ENCODE measurements around the gene NVL. TPM values are rescaled to one million over a fixed set of nuclear protein-coding genes. Genes with fewer than 3 reads are reported as not detected.

The NVL gene
- total RNA-seq, 2 donors from 2014 or later = 16.4 to 31.0 TPM

- DNase-seq (ENCODE audit: low spot score in 2 of 2) = peak in 1 of 2 donors; percentile 48
- no peak for ATAC-seq
- peak overlapping the region in 1 of 2 donors; percentile 46 for H3K27ac Mint-ChIP-seq
- H3K9me3 Mint-ChIP-seq = no peaks in the 10 kb centered on the region
- H3K36me3 Mint-ChIP-seq = no peaks in the 10 kb centered on the region
These were observed 128.6 kb downstream of the NVL start for GRCh38 chr1:224201383-224201782.

- Mint-ChIP-seq H3K36me3 (no peaks in the 10 kb centered on the region), H3K27ac (no peak overlapping the region), H3K9me3 (no peaks in the 10 kb centered on the region)
- ATAC-seq (no peak), DNase-seq (ENCODE audit: low spot score in 2 of 2) (no peak)
These were observed 130.3 kb downstream of the NVL start for GRCh38 chr1:224199679-224200078.

GRCh38 chr1:224198572-224198971, 131.4 kb downstream of the NVL start:
- peaks cover 6% of the 10 kb centered on the region in 2 donors for H3K36me3 Mint-ChIP-seq
- H3K9me3 Mint-ChIP-seq = no peaks in the 10 kb centered on the region
- H3K27ac Mint-ChIP-seq = no peak overlapping the region
- DNase-seq (ENCODE audit: low spot score in 2 of 2) (no peak), ATAC-seq (no peak)

GRCh38 chr1:224196813-224197600, 133.0 kb downstream of the NVL start:
- Mint-ChIP-seq H3K27ac (no peak overlapping the region), H3K36me3 (peaks cover 6 to 12% of the 10 kb centered on the region in 2 donors), H3K9me3 (no peaks in the 10 kb centered on the region)
- DNase-seq (ENCODE audit: low spot score in 2 of 2) (no peak), ATAC-seq (no peak)

GRCh38 chr1:224193319-224193966, 136.5 kb downstream of the NVL start:
- ATAC-seq (peak in 1 of 2 donors; percentile 43), DNase-seq (ENCODE audit: low spot score in 2 of 2) (no peak)
- Mint-ChIP-seq H3K36me3 (peaks cover 6 to 19% of the 10 kb centered on the region in 2 donors), H3K27ac (peak overlapping the region in 1 of 2 donors; percentile 48), H3K9me3 (no peaks in the 10 kb centered on the region)

GRCh38 chr1:224192082-224192788, 137.7 kb downstream of the NVL start:
- DNase-seq (ENCODE audit: low spot score in 2 of 2) = no peak
- H3K9me3 Mint-ChIP-seq = no peaks in the 10 kb centered on the region

GRCh38 chr1:224189561-224189960, 140.4 kb downstream of the NVL start:
- Mint-ChIP-seq H3K27ac (no peak overlapping the region), H3K9me3 (no peaks in the 10 kb centered on the region), H3K36me3 (peaks cover 12 to 36% of the 10 kb centered on the region in 2 donors)
- ATAC-seq (no peak), DNase-seq (ENCODE audit: low spot score in 2 of 2) (no peak)

More at GRCh38 chr1:224192082-224192788, 137.7 kb downstream of the NVL start:
- peak overlapping the region; percentile 54 to 93 for H3K27ac Mint-ChIP-seq
- peak; percentile 63 to 78 for ATAC-seq
- H3K36me3 Mint-ChIP-seq = peaks cover 6 to 19% of the 10 kb centered on the region in 2 donors

- H3K9me3 Mint-ChIP-seq = no peaks in the 10 kb centered on the region
- H3K36me3 Mint-ChIP-seq = peaks cover 16 to 34% of the 10 kb centered on the region in 2 donors
- H3K27ac Mint-ChIP-seq = peak overlapping the region in 1 of 2 donors; percentile 12
- peak; percentile 53 to 68 for ATAC-seq
- DNase-seq (ENCODE audit: low spot score in 2 of 2) = no peak
These were observed 141.7 kb downstream of the NVL start for GRCh38 chr1:224188286-224188685.

- DNase-seq (ENCODE audit: low spot score in 2 of 2) = peak in 1 of 2 donors; percentile 47
- Mint-ChIP-seq H3K27ac (peak overlapping the region; percentile 70 to 90), H3K36me3 (peaks cover 16 to 31% of the 10 kb centered on the region in 2 donors), H3K9me3 (no peaks in the 10 kb centered on the region)
- no peak for ATAC-seq
These were observed 144.8 kb downstream of the NVL start for GRCh38 chr1:224185208-224185607.

- Mint-ChIP-seq H3K9me3 (no peaks in the 10 kb centered on the region), H3K27ac (peak overlapping the region; percentile 90 to 97), H3K36me3 (peaks cover 16 to 24% of the 10 kb centered on the region in 2 donors)
- peak; percentile 33 to 58 for ATAC-seq
- peak; percentile 61 to 81 for DNase-seq (ENCODE audit: low spot score in 2 of 2)
These were observed 146.2 kb downstream of the NVL start for GRCh38 chr1:224183591-224184312.

GRCh38 chr1:224182866-224183590, 146.9 kb downstream of the NVL start, which contains the start of gene DEGS1:
Gene DEGS1, plus strand, starts transcription at chr1:224183240. Its CDS starts 97 bp downstream, at chr1:224183337.
- ATAC-seq (peak; percentile 78 to 81), DNase-seq (ENCODE audit: low spot score in 2 of 2) (peak; percentile 82 to 85)
- no peaks in the 10 kb centered on the region for H3K9me3 Mint-ChIP-seq
- H3K27ac Mint-ChIP-seq = peak within 1 kb of the TSS; percentile 90 to 98
- H3K36me3 Mint-ChIP-seq = peaks cover 16 to 24% of the 10 kb centered on the region in 2 donors

- Mint-ChIP-seq H3K27ac (peak overlapping the region; percentile 90 to 98), H3K9me3 (no peaks in the 10 kb centered on the region), H3K36me3 (peaks cover 16 to 24% of the 10 kb centered on the region in 2 donors)
- DNase-seq (ENCODE audit: low spot score in 2 of 2) (peak; percentile 50 to 52), ATAC-seq (peak; percentile 50 to 66)
These were observed 147.7 kb downstream of the NVL start for GRCh38 chr1:224182057-224182865.

GRCh38 chr1:224181453-224181810, 148.5 kb downstream of the NVL start:
- DNase-seq (ENCODE audit: low spot score in 2 of 2) = peak in 1 of 2 donors; percentile 16
- Mint-ChIP-seq H3K27ac (peak overlapping the region in 1 of 2 donors; percentile 98), H3K9me3 (no peaks in the 10 kb centered on the region), H3K36me3 (peaks cover 16 to 18% of the 10 kb centered on the region in 2 donors)
- no peak for ATAC-seq

GRCh38 chr1:224180783-224181452, 149.1 kb downstream of the NVL start:
- peaks cover 16 to 18% of the 10 kb centered on the region in 2 donors for H3K36me3 Mint-ChIP-seq
- DNase-seq (ENCODE audit: low spot score in 2 of 2) = peak in 1 of 2 donors; percentile 40
- H3K9me3 Mint-ChIP-seq = no peaks in the 10 kb centered on the region
- ATAC-seq = no peak
- no peak overlapping the region for H3K27ac Mint-ChIP-seq

All from activated naive CD4-positive, alpha-beta T cell treated with anti-CD3 and anti-CD28 coated beads, Interleukin-2, amount 50 U/mL, for 72 hours (primary cell).